ENCODE measurements around the gene STAMBPL1. TPM values are rescaled to one million over a fixed set of nuclear protein-coding genes. Genes with fewer than 3 reads are reported as not detected.
A peak's percentile ranks its signal among the peaks of the same experiment; 100 is the strongest.
"Not testable (repeated sequence)": the region's sequence is repeated elsewhere in the genome, so short reads cannot be mapped to it uniquely, and the experiment has no call there.

STAMBPL1 gene
- total RNA-seq, 1 donor from 2014 or later, result 1.6 TPM

- Mint-ChIP-seq H3K27me3 (ENCODE audit: low read depth) (no peaks in the 10 kb centered on the region), H3K4me1 (ENCODE audit: low read depth) (peaks cover 16% of the 10 kb centered on the region), H3K4me3 (ENCODE audit: unreplicated experiment) (no peak overlapping the region), H3K27ac (ENCODE audit: unreplicated experiment) (peak overlapping the region; percentile 25), H3K36me3 (ENCODE audit: low read depth) (no peaks in the 10 kb centered on the region), H3K9me3 (ENCODE audit: low read depth) (no peaks in the 10 kb centered on the region)
- TF ChIP-seq CTCF (IDR thresholded peaks at IDR 0.05), result no peak
- DNase-seq (ENCODE audit: low spot score), result no peak
Measured at GRCh38 chr10:88927416-88927690, 47.3 kb downstream of the STAMBPL1 start.

GRCh38 chr10:88928254-88928653 is 48.2 kb downstream of the STAMBPL1 start:
- H3K36me3 Mint-ChIP-seq (ENCODE audit: low read depth), result no peaks in the 10 kb centered on the region
- H3K9me3 Mint-ChIP-seq (ENCODE audit: low read depth), result no peaks in the 10 kb centered on the region
- no peak overlapping the region for H3K4me3 Mint-ChIP-seq (ENCODE audit: unreplicated experiment)
- TF ChIP-seq CTCF (IDR thresholded peaks at IDR 0.05), result no peak
- peak overlapping the region; percentile 34 for H3K27ac Mint-ChIP-seq (ENCODE audit: unreplicated experiment)
- H3K4me1 Mint-ChIP-seq (ENCODE audit: low read depth), result peaks cover 22% of the 10 kb centered on the region
- no peaks in the 10 kb centered on the region for H3K27me3 Mint-ChIP-seq (ENCODE audit: low read depth)
- DNase-seq (ENCODE audit: low spot score), result no peak

- Mint-ChIP-seq H3K4me1 (ENCODE audit: low read depth) (peaks cover 31% of the 10 kb centered on the region), H3K9me3 (ENCODE audit: low read depth) (no peaks in the 10 kb centered on the region), H3K36me3 (ENCODE audit: low read depth) (peaks cover 12% of the 10 kb centered on the region), H3K27ac (ENCODE audit: unreplicated experiment) (peak overlapping the region; percentile 60), H3K4me3 (ENCODE audit: unreplicated experiment) (no peak overlapping the region), H3K27me3 (ENCODE audit: low read depth) (no peaks in the 10 kb centered on the region)
- TF ChIP-seq CTCF (IDR thresholded peaks at IDR 0.05), result no peak
- DNase-seq (ENCODE audit: low spot score), result no peak
Measured at GRCh38 chr10:88931548-88931947, 51.5 kb downstream of the STAMBPL1 start.

GRCh38 chr10:88932029-88932428 is 52.0 kb downstream of the STAMBPL1 start:
- peak overlapping the region; percentile 78 for H3K27ac Mint-ChIP-seq (ENCODE audit: unreplicated experiment)
- peaks cover 15% of the 10 kb centered on the region for H3K36me3 Mint-ChIP-seq (ENCODE audit: low read depth)
- not testable (repeated sequence) for DNase-seq (ENCODE audit: low spot score); H3K9me3 Mint-ChIP-seq (ENCODE audit: low read depth); H3K27me3 Mint-ChIP-seq (ENCODE audit: low read depth); H3K4me3 Mint-ChIP-seq (ENCODE audit: unreplicated experiment)
- H3K4me1 Mint-ChIP-seq (ENCODE audit: low read depth), result peaks cover 30% of the 10 kb centered on the region

- peak overlapping the region; percentile 78 for H3K27ac Mint-ChIP-seq (ENCODE audit: unreplicated experiment)
- peak; percentile 94 for TF ChIP-seq CTCF (IDR thresholded peaks at IDR 0.05)
- no peak overlapping the region for H3K4me3 Mint-ChIP-seq (ENCODE audit: unreplicated experiment)
- no peaks in the 10 kb centered on the region for H3K9me3 Mint-ChIP-seq (ENCODE audit: low read depth)
- peaks cover 20% of the 10 kb centered on the region for H3K36me3 Mint-ChIP-seq (ENCODE audit: low read depth)
- H3K4me1 Mint-ChIP-seq (ENCODE audit: low read depth), result peaks cover 27% of the 10 kb centered on the region
- no peak for DNase-seq (ENCODE audit: low spot score)
- no peaks in the 10 kb centered on the region for H3K27me3 Mint-ChIP-seq (ENCODE audit: low read depth)
Measured at GRCh38 chr10:88932539-88933256, 52.7 kb downstream of the STAMBPL1 start.

- DNase-seq (ENCODE audit: low spot score), result no peak
- H3K27ac Mint-ChIP-seq (ENCODE audit: unreplicated experiment), result peak overlapping the region; percentile 74
- H3K36me3 Mint-ChIP-seq (ENCODE audit: low read depth), result peaks cover 28% of the 10 kb centered on the region
- no peak overlapping the region for H3K4me3 Mint-ChIP-seq (ENCODE audit: unreplicated experiment)
- no peaks in the 10 kb centered on the region for H3K27me3 Mint-ChIP-seq (ENCODE audit: low read depth)
- no peaks in the 10 kb centered on the region for H3K9me3 Mint-ChIP-seq (ENCODE audit: low read depth)
- H3K4me1 Mint-ChIP-seq (ENCODE audit: low read depth), result peaks cover 34% of the 10 kb centered on the region
- TF ChIP-seq CTCF (IDR thresholded peaks at IDR 0.05), result no peak
Measured at GRCh38 chr10:88933564-88933963, 53.5 kb downstream of the STAMBPL1 start.
